Hematopoietic multipotent progenitor cell treated with erythropoietin and hydrocortisone succinate and interleukin-3 and kit ligand, for 8 days (in vitro differentiated cells): Measurements from ENCODE around the gene DAAM1.
A peak's percentile ranks its signal among the peaks of the same experiment; 100 is the strongest.

Experiments used
- DNase-seq: peaks from one replicate; pipeline ENCODE4 v3.0.0-alpha.2; 2015

DAAM1 gene

GRCh38 chr14:59261334-59261733 is 72.9 kb downstream of the DAAM1 start:
- DNase-seq, result no peak

- no peak for DNase-seq
Measured at GRCh38 chr14:59262717-59263454, 74.4 kb downstream of the DAAM1 start.

- DNase-seq, result peak; percentile 13
Measured at GRCh38 chr14:59265808-59266207, 77.3 kb downstream of the DAAM1 start.

- DNase-seq, result no peak
Measured at GRCh38 chr14:59267046-59267445, 78.6 kb downstream of the DAAM1 start.

- DNase-seq, result no peak
Measured at GRCh38 chr14:59268011-59268410, 79.5 kb downstream of the DAAM1 start.

- DNase-seq, result no peak
Measured at GRCh38 chr14:59268858-59269257, 80.4 kb downstream of the DAAM1 start.

- no peak for DNase-seq
Measured at GRCh38 chr14:59269466-59269865, 81.0 kb downstream of the DAAM1 start.

GRCh38 chr14:59271256-59271655 is 82.8 kb downstream of the DAAM1 start:
- no peak for DNase-seq

GRCh38 chr14:59271734-59272133 is 83.3 kb downstream of the DAAM1 start:
- no peak for DNase-seq

- DNase-seq, result no peak
Measured at GRCh38 chr14:59272633-59273032, 84.2 kb downstream of the DAAM1 start.

- no peak for DNase-seq
Measured at GRCh38 chr14:59273737-59274136, 85.3 kb downstream of the DAAM1 start.

GRCh38 chr14:59274991-59275391 is 86.5 kb downstream of the DAAM1 start:
- no peak for DNase-seq

GRCh38 chr14:59275668-59276067 is 87.2 kb downstream of the DAAM1 start:
- peak; percentile 60 for DNase-seq

- no peak for DNase-seq
Measured at GRCh38 chr14:59276235-59276634, 87.8 kb downstream of the DAAM1 start.

GRCh38 chr14:59277659-59278058 is 89.2 kb downstream of the DAAM1 start:
- no peak for DNase-seq

- DNase-seq, result no peak
Measured at GRCh38 chr14:59278111-59278510, 89.6 kb downstream of the DAAM1 start.

GRCh38 chr14:59280961-59281360 is 92.5 kb downstream of the DAAM1 start:
- no peak for DNase-seq

GRCh38 chr14:59281609-59282377 is 93.3 kb downstream of the DAAM1 start:
- no peak for DNase-seq

- DNase-seq, result no peak
Measured at GRCh38 chr14:59282378-59282765, 93.9 kb downstream of the DAAM1 start.

GRCh38 chr14:59283361-59283760 is 94.9 kb downstream of the DAAM1 start:
- no peak for DNase-seq

GRCh38 chr14:59284059-59284458 is 95.6 kb downstream of the DAAM1 start:
- DNase-seq, result no peak

GRCh38 chr14:59292028-59292427 is 103.6 kb downstream of the DAAM1 start:
- DNase-seq, result no peak

- no peak for DNase-seq
Measured at GRCh38 chr14:59292921-59293534, 104.6 kb downstream of the DAAM1 start.
